Left lung (tissue), 14 donors: ENCODE results near the gene C10orf67. TPM values are rescaled to one million over a fixed set of nuclear protein-coding genes. Genes with fewer than 3 reads are reported as not detected.
"Not testable (repeated sequence)": the region's sequence is repeated elsewhere in the genome, so short reads cannot be mapped to it uniquely, and the experiment has no call there.

ENCODE experiments used
- ATAC-seq: fragments of 200-7000 bp; cut with Tn5 transposase; one replicate; pipeline ENCODE4 v1.9.1; 2020; ENCODE audit warnings: moderate library complexity
- DNase-seq, 4 donors: peaks; one replicate each; pipeline ENCODE4 v3.0.0-alpha.2; 2013 to 2020
- H3K27ac ChIP-seq, 2 donors: fragments of 200-600 bp; sonication (generic) in 1 of 2; one replicate each; pipeline versions ENCODE4 v1.5.0 to v1.8.0; 2020 to 2021
- H3K27me3 ChIP-seq, 2 donors: fragments of 200-600 bp; sonication (generic) in 1 of 2; one replicate each; pipeline versions ENCODE4 v1.5.0 to v1.8.0; 2020 to 2021
- H3K36me3 ChIP-seq, 2 donors: fragments of 200-600 bp; sonication (generic) in 1 of 2; one replicate each; pipeline versions ENCODE4 v1.5.0 to v1.8.0; 2020 to 2021
- H3K4me1 ChIP-seq, 2 donors: fragments of 200-600 bp; one replicate each; pipeline ENCODE4 v1.8.0; 2021
- H3K4me3 ChIP-seq, 2 donors: fragments of 200-600 bp; sonication (generic) in 1 of 2; one replicate each; pipeline versions ENCODE4 v1.5.0 to v1.8.0; 2020 to 2021; ENCODE audit warnings: mild to moderate bottlenecking in 1 of 2
- H3K9me3 ChIP-seq, 2 donors: fragments of 200-600 bp; sonication (generic) in 1 of 2; one replicate each; pipeline versions ENCODE4 v1.5.0 to v1.8.0; 2020 to 2021
- CTCF ChIP-seq, 2 donors: fragments of 200-600 bp; sonication (generic) in 1 of 2; IDR thresholded peaks; one replicate each; pipeline versions ENCODE4 v1.5.0 to v1.8.0; 2021; ENCODE audit warnings: antibody characterized with exemption in 2 of 2
- intact Hi-C, 2 donors: fragments of 100-400 bp; cut with DNase I; formaldehyde crosslinking; loops; one replicate each; pipeline versions ENCODE4 v1.11.2 to v1.14.2; 2022
- long read RNA-seq, 12 donors: library from polyadenylated mRNA in 2 of 12; unstranded in 2 of 12; transcript quantifications; one replicate each; pipeline ENCODE4 v2.0.0 and lab custom pipeline, GENCODE V29; 2019 to 2026
- polyA plus RNA-seq, 6 donors: library from polyadenylated mRNA; unstranded; fragments of 120-200 nt; gene quantifications; one replicate each; pipeline ENCODE4 v1.2.1, GENCODE V29; 2013; ENCODE audit not compliant: insufficient read length in 6 of 6
- total RNA-seq, 2 donors: library from RNA; stranded (reverse); fragmentation: NEBNext Ultra II Directional; extraction: Animal tissue kit (Norgen Biotek cat#: 25700); gene quantifications; one replicate each; pipeline ENCODE4 v1.2.1, GENCODE V29; 2021
- donor health status: DM: no; HTN: yes; CAD: no.
- donor health status: DM: no; HTN: no; CAD: no.

C10orf67 gene
- total RNA-seq (under 1 TPM; 0.68 to 0.93 TPM), polyA plus RNA-seq (under 1 TPM; 0.29 to 0.76 (median 0.49) TPM)
- long read RNA-seq, donor 1 = 0 reads
- long read RNA-seq, donor 2 = 0 reads
- long read RNA-seq, donor 3 = 0 reads
- long read RNA-seq, donor 4, partial matches to known transcripts = 0 of 1 reads
- long read RNA-seq, donor 4, other reads (novel, unspliced or antisense) = 1 of 1 reads
- long read RNA-seq, donor 5 = 0 reads
- long read RNA-seq, donor 6 = 0 reads
- long read RNA-seq, donor 7 = 0 reads
- long read RNA-seq, donor 8 = 0 reads
- long read RNA-seq, donor 9 = 0 reads
- long read RNA-seq, donor 10 = 0 reads
- long read RNA-seq, donor 11 = 0 reads
- long read RNA-seq, donor 12 = 0 reads

- intact Hi-C loops = no loop called here
- TF ChIP-seq CTCF (IDR thresholded peaks at IDR 0.05) = no peak
- DNase-seq = peak in 3 of 4 donors; percentile 36 to 75 (median 61)
- H3K9me3 ChIP-seq = no peaks in the 10 kb centered on the region
- H3K36me3 ChIP-seq = no peaks in the 10 kb centered on the region
- no peak within 1 kb of the TSS for H3K27ac ChIP-seq
- H3K27me3 ChIP-seq = peaks cover 0 to 48% of the 10 kb centered on the region in 2 donors
- ATAC-seq = peak; percentile 77
- peak within 1 kb of the TSS; percentile 24 to 38 for H3K4me3 ChIP-seq
- H3K4me1 ChIP-seq = peaks cover 0 to 5% of the 10 kb centered on the region in 2 donors
These were observed at the start of gene C10orf67 for GRCh38 chr10:23344241-23344841. Gene C10orf67, minus strand, starts transcription at chr10:23344797. Its CDS starts 23 bp downstream, at chr10:23344774.

- no peak overlapping the region for H3K27ac ChIP-seq
- DNase-seq (no peak), ATAC-seq (no peak)
- intact Hi-C loops = no loop called here
- H3K9me3 ChIP-seq = no peaks in the 10 kb centered on the region
- no peaks in the 10 kb centered on the region for H3K4me1 ChIP-seq
- H3K36me3 ChIP-seq = no peaks in the 10 kb centered on the region
- H3K4me3 ChIP-seq = no peak overlapping the region
- no peaks in the 10 kb centered on the region for H3K27me3 ChIP-seq
- TF ChIP-seq CTCF (IDR thresholded peaks at IDR 0.05) = no peak
These were observed 47.2 kb upstream of the C10orf67 start for GRCh38 chr10:23391821-23392220.

GRCh38 chr10:23390809-23391208 is 46.2 kb upstream of the C10orf67 start:
- intact Hi-C loops = no loop called here
- Histone ChIP-seq H3K4me1 (no peaks in the 10 kb centered on the region), H3K36me3 (no peaks in the 10 kb centered on the region), H3K9me3 (no peaks in the 10 kb centered on the region), H3K27me3 (no peaks in the 10 kb centered on the region), H3K27ac (no peak overlapping the region), H3K4me3 (no peak overlapping the region)
- DNase-seq = no peak
- TF ChIP-seq CTCF (IDR thresholded peaks at IDR 0.05) = no peak
- no peak for ATAC-seq

- not testable (repeated sequence) for H3K36me3 ChIP-seq
These were observed 45.8 kb upstream of the C10orf67 start for GRCh38 chr10:23390408-23390807.

GRCh38 chr10:23387516-23387915 is 42.9 kb upstream of the C10orf67 start:
- ATAC-seq, intact Hi-C loops, H3K9me3 ChIP-seq, H3K27me3 ChIP-seq, DNase-seq, H3K27ac ChIP-seq, H3K4me3 ChIP-seq, H3K4me1 ChIP-seq, H3K36me3 ChIP-seq: not testable (repeated sequence)

More at GRCh38 chr10:23390408-23390807, 45.8 kb upstream of the C10orf67 start:
- H3K9me3 ChIP-seq, intact Hi-C loops, H3K4me3 ChIP-seq, H3K4me1 ChIP-seq, H3K27ac ChIP-seq, ATAC-seq, H3K27me3 ChIP-seq, DNase-seq: not testable (repeated sequence)

GRCh38 chr10:23386052-23386451 is 41.5 kb upstream of the C10orf67 start:
- Histone ChIP-seq H3K27me3 (no peaks in the 10 kb centered on the region), H3K4me1 (no peaks in the 10 kb centered on the region), H3K36me3 (no peaks in the 10 kb centered on the region), H3K9me3 (no peaks in the 10 kb centered on the region), H3K4me3 (no peak overlapping the region), H3K27ac (no peak overlapping the region)
- no peak for TF ChIP-seq CTCF (IDR thresholded peaks at IDR 0.05)
- intact Hi-C loops = no loop called here
- DNase-seq (no peak), ATAC-seq (peak; percentile 32)
